Progenitor cell of endocrine pancreas (in vitro differentiated cells): ENCODE data around the gene TAC3. TPM values are rescaled to one million over a fixed set of nuclear protein-coding genes. Genes with fewer than 3 reads are reported as not detected.

Source experiments
- DNase-seq: peaks from one replicate; pipeline ENCODE4 v3.0.0; 2021; ENCODE audit warnings: low spot score; ENCODE audit not compliant: unreplicated experiment
- H3K27ac Mint-ChIP-seq: 2 replicates; pipeline ENCODE4 v1.8.0; 2021; ENCODE audit warnings: mild to moderate bottlenecking, moderate library complexity, mixed read lengths
- H3K27me3 Mint-ChIP-seq: 2 replicates; pipeline ENCODE4 v1.8.0; 2021; ENCODE audit warnings: mixed read lengths
- H3K36me3 Mint-ChIP-seq: 2 replicates; pipeline ENCODE4 v1.8.0; 2022; ENCODE audit warnings: mixed read lengths; ENCODE audit not compliant: insufficient read depth
- H3K4me1 Mint-ChIP-seq: 2 replicates; pipeline ENCODE4 v1.8.0; 2021; ENCODE audit warnings: low read depth, mixed read lengths
- H3K4me3 Mint-ChIP-seq: 2 replicates; pipeline ENCODE4 v1.8.0; 2021; ENCODE audit warnings: low read depth, mild to moderate bottlenecking, moderate library complexity, mixed read lengths
- H3K9me3 Mint-ChIP-seq: 2 replicates; pipeline ENCODE4 v1.8.0; 2021; ENCODE audit warnings: low read depth, mixed read lengths
- CTCF ChIP-seq: fragments of 200-600 bp; sonication (generic); IDR thresholded peaks from one replicate; pipeline ENCODE4 v1.5.0; 2021; ENCODE audit warnings: antibody characterized with exemption, mild to moderate bottlenecking; ENCODE audit not compliant: unreplicated experiment
- total RNA-seq: library from RNA; stranded (reverse); gene quantifications from 2 replicates; pipeline ENCODE4 v1.2.1, GENCODE V29; 2021

The TAC3 gene
- total RNA-seq, 1 donor from 2014 or later: 4.1 TPM

GRCh38 chr12:56999456-56999855 lies 16.9 kb downstream of the TAC3 start:
- Mint-ChIP-seq H3K27ac (no peak overlapping the region), H3K27me3 (no peaks in the 10 kb centered on the region), H3K36me3 (peaks cover 25% of the 10 kb centered on the region), H3K4me3 (no peak overlapping the region), H3K4me1 (peaks cover 10% of the 10 kb centered on the region), H3K9me3 (no peaks in the 10 kb centered on the region)
- no peak for DNase-seq
- TF ChIP-seq CTCF: no peak

GRCh38 chr12:56998981-56999380 lies 17.3 kb downstream of the TAC3 start:
- DNase-seq: no peak
- no peak for TF ChIP-seq CTCF
- Mint-ChIP-seq H3K4me1 (peaks cover 10% of the 10 kb centered on the region), H3K9me3 (no peaks in the 10 kb centered on the region), H3K27me3 (no peaks in the 10 kb centered on the region), H3K4me3 (no peak overlapping the region), H3K36me3 (peaks cover 20% of the 10 kb centered on the region), H3K27ac (no peak overlapping the region)

- no peak overlapping the region for H3K27ac Mint-ChIP-seq
- no peak for DNase-seq
- peaks cover 10% of the 10 kb centered on the region for H3K4me1 Mint-ChIP-seq
- H3K36me3 Mint-ChIP-seq: peaks cover 15% of the 10 kb centered on the region
- H3K4me3 Mint-ChIP-seq: no peak overlapping the region
- H3K27me3 Mint-ChIP-seq: no peaks in the 10 kb centered on the region
- TF ChIP-seq CTCF: no peak
- H3K9me3 Mint-ChIP-seq: no peaks in the 10 kb centered on the region
Measured at GRCh38 chr12:56998316-56998715, 18.0 kb downstream of the TAC3 start.

GRCh38 chr12:56996793-56997545 lies 19.4 kb downstream of the TAC3 start:
- no peaks in the 10 kb centered on the region for H3K27me3 Mint-ChIP-seq
- no peak overlapping the region for H3K4me3 Mint-ChIP-seq
- H3K36me3 Mint-ChIP-seq: peaks cover 10% of the 10 kb centered on the region
- TF ChIP-seq CTCF: no peak
- peaks cover 8% of the 10 kb centered on the region for H3K4me1 Mint-ChIP-seq
- H3K27ac Mint-ChIP-seq: no peak overlapping the region
- DNase-seq: no peak
- H3K9me3 Mint-ChIP-seq: no peaks in the 10 kb centered on the region

- no peak overlapping the region for H3K4me3 Mint-ChIP-seq
- no peak for DNase-seq
- H3K27ac Mint-ChIP-seq: no peak overlapping the region
- no peaks in the 10 kb centered on the region for H3K9me3 Mint-ChIP-seq
- H3K27me3 Mint-ChIP-seq: no peaks in the 10 kb centered on the region
- H3K4me1 Mint-ChIP-seq: no peaks in the 10 kb centered on the region
- peaks cover 10% of the 10 kb centered on the region for H3K36me3 Mint-ChIP-seq
- no peak for TF ChIP-seq CTCF
Measured at GRCh38 chr12:56995930-56996496, 20.3 kb downstream of the TAC3 start.
